Testis (tissue), 3 donors: Measurements from ENCODE around the gene NACA2. TPM values are rescaled to one million over a fixed set of nuclear protein-coding genes. Genes with fewer than 3 reads are reported as not detected.

Experiments used
- DNase-seq: peaks from one replicate; pipeline ENCODE4 v3.0.0-alpha.2; 2019
- H3K27ac ChIP-seq, 2 donors: fragments of 200-600 bp; sonication (generic); one replicate each; pipeline ENCODE4 v1.5.1; 2019
- H3K27me3 ChIP-seq: fragments of 200-600 bp; sonication (generic); one replicate; pipeline ENCODE4 v1.5.1; 2019
- H3K36me3 ChIP-seq: fragments of 200-600 bp; sonication (generic); one replicate; pipeline ENCODE4 v1.5.1; 2017; ENCODE audit warnings: low read depth; ENCODE audit errors: missing control alignments
- H3K4me1 ChIP-seq: fragments of 200-600 bp; sonication (generic); one replicate; pipeline ENCODE4 v1.5.1; 2019
- H3K4me3 ChIP-seq, 2 donors: fragments of 200-600 bp; sonication (generic); one replicate each; pipeline ENCODE4 v1.5.1; 2017 to 2019
- H3K9me3 ChIP-seq: fragments of 200-600 bp; sonication (generic); one replicate; pipeline ENCODE4 v1.5.1; 2017
- CTCF ChIP-seq, 3 experiments: fragments of 450-650 bp in 2 of 3; fragments of 200-600 bp in 1 of 3; sonication (generic) in 1 of 3; IDR thresholded peaks; one replicate each; pipeline ENCODE4 v1.5.1; 2016 to 2019; ENCODE audit warnings: antibody characterized with exemption in 3 of 3, mild to moderate bottlenecking in 2 of 3, moderate library complexity in 1 of 3
- POLR2A ChIP-seq: fragments of 450-650 bp; IDR thresholded peaks from one replicate; pipeline ENCODE4 v1.6.1; 2017; ENCODE audit warnings: antibody characterized with exemption, mild to moderate bottlenecking, moderate library complexity
- WGBS, 2 donors: methylation state at CpG; one replicate each; pipeline ENCODE4 v1.1.5; 2018; 5-methylcytosine and 5-hydroxymethylcytosine counted together
- intact Hi-C: fragments of 100-400 bp; cut with DNase I; formaldehyde crosslinking; loops from one replicate; pipeline ENCODE4 v1.15.1; 2023; ENCODE audit warnings: low total_unique reads
- polyA plus RNA-seq: library from polyadenylated mRNA; stranded (reverse); fragments of 350-450 nt; fragmentation: Illumina TruSeq; extraction: RNeasy Lipid Tissue Mini Kit (QIAGEN cat#74804); gene quantifications from one replicate; pipeline ENCODE4 v1.2.3, GENCODE V29; 2014; ENCODE audit warnings: low read depth, low replicate concordance; ENCODE audit not compliant: insufficient read depth
- total RNA-seq, 2 donors: library from RNA; depleted of rRNA; stranded (reverse); fragments of >200 nt; gene quantifications; one replicate each; pipeline ENCODE4 v1.2.3, GENCODE V29; 2016

Gene NACA2
- total and polyA plus RNA-seq, 3 donors from 2014 or later = 13.9 to 129 (median 31.1) TPM

- H3K36me3 ChIP-seq = no peaks in the 10 kb centered on the region
- no peaks in the 10 kb centered on the region for H3K27me3 ChIP-seq
- no peak overlapping the region for H3K27ac ChIP-seq
- TF ChIP-seq POLR2A (no peak), CTCF (IDR thresholded peaks at IDR 0.05) (no peak)
- 79% methylated on average over 2 of the region's 2 CpGs for WGBS, 2 donors
- H3K4me1 ChIP-seq = no peaks in the 10 kb centered on the region
- no peak for DNase-seq
- H3K9me3 ChIP-seq = no peaks in the 10 kb centered on the region
- no peak overlapping the region for H3K4me3 ChIP-seq
- intact Hi-C loops = no loop called here
Observed at GRCh38 chr17:61598014-61598413, 7.0 kb upstream of the NACA2 start.

GRCh38 chr17:61597607-61598006 lies 6.6 kb upstream of the NACA2 start:
- Histone ChIP-seq H3K27ac (no peak overlapping the region), H3K27me3 (no peaks in the 10 kb centered on the region), H3K4me3 (no peak overlapping the region), H3K36me3 (no peaks in the 10 kb centered on the region), H3K4me1 (no peaks in the 10 kb centered on the region), H3K9me3 (no peaks in the 10 kb centered on the region)
- TF ChIP-seq CTCF (IDR thresholded peaks at IDR 0.05) = no peak
- no peak for TF ChIP-seq POLR2A
- intact Hi-C loops = no loop called here
- DNase-seq = no peak
- WGBS, 2 donors = 93 to 95% methylated on average over 3 of the region's 3 CpGs

GRCh38 chr17:61595418-61596186 lies 4.6 kb upstream of the NACA2 start:
- intact Hi-C loops = no loop called here
- no peaks in the 10 kb centered on the region for H3K9me3 ChIP-seq
- no peak for DNase-seq
- no peak overlapping the region for H3K4me3 ChIP-seq
- H3K4me1 ChIP-seq = no peaks in the 10 kb centered on the region
- TF ChIP-seq POLR2A (no peak), CTCF (IDR thresholded peaks at IDR 0.05) (no peak)
- no peaks in the 10 kb centered on the region for H3K36me3 ChIP-seq
- H3K27ac ChIP-seq = no peak overlapping the region
- WGBS, 2 donors = 65 to 70% methylated on average over 7 of the region's 7 CpGs
- no peaks in the 10 kb centered on the region for H3K27me3 ChIP-seq

GRCh38 chr17:61594294-61594825 lies 3.3 kb upstream of the NACA2 start:
- no peaks in the 10 kb centered on the region for H3K27me3 ChIP-seq
- no peak for TF ChIP-seq CTCF (IDR thresholded peaks at IDR 0.05)
- WGBS, 2 donors = 90 to 95% methylated on average over 5 of the region's 5 CpGs
- intact Hi-C loops = no loop called here
- no peak overlapping the region for H3K27ac ChIP-seq
- DNase-seq = no peak
- H3K36me3 ChIP-seq = no peaks in the 10 kb centered on the region
- no peaks in the 10 kb centered on the region for H3K9me3 ChIP-seq
- H3K4me3 ChIP-seq = no peak overlapping the region
- no peaks in the 10 kb centered on the region for H3K4me1 ChIP-seq

DNA sequence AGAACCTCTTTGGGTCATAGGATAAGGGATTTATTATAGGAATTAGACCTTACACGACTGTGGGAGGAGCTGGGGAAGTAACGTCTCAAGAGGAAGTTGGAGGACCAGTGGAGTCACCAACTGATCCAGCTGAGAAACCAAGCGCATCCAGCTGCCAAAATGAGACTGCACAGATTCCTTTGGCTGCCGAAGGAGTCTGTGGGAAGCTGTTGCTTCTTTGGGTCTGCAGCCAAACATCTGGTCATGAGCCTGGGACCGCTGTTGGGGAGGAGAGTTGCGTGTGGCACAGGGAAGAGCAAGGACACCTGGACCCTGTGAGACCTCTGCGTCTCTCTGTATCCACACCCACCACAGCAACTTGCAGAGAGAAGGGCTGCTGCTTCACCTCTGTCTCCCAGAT lies 2.4 kb upstream of the NACA2 start:
- intact Hi-C loops = no loop called here
- H3K4me3 ChIP-seq = no peak overlapping the region
- no peaks in the 10 kb centered on the region for H3K36me3 ChIP-seq
- no peaks in the 10 kb centered on the region for H3K9me3 ChIP-seq
- DNase-seq = no peak
- no peak overlapping the region for H3K27ac ChIP-seq
- 32 to 51% methylated on average over 6 to 7 of the region's 7 CpGs for WGBS, 2 donors
- H3K4me1 ChIP-seq = no peaks in the 10 kb centered on the region
- no peaks in the 10 kb centered on the region for H3K27me3 ChIP-seq
- no peak for TF ChIP-seq POLR2A
- TF ChIP-seq CTCF (IDR thresholded peaks at IDR 0.05) = no peak
